Ishikawa (cell line): ENCODE data around the gene KCNJ11.

Source experiments
- CEBPB ChIP-seq: IDR thresholded peaks from 2 replicates; pipeline ENCODE4 v1.6.1; 2012
- CREB1 ChIP-seq: IDR thresholded peaks from 2 replicates; pipeline ENCODE4 v1.6.1; 2012; ENCODE audit warnings: low read depth
- EGR1 ChIP-seq: IDR thresholded peaks from 2 replicates; pipeline ENCODE4 v1.6.1; 2012
- EP300 ChIP-seq: IDR thresholded peaks from 2 replicates; pipeline ENCODE4 v1.6.1; 2012; ENCODE audit warnings: borderline replicate concordance
- FOXM1 ChIP-seq: IDR thresholded peaks from 2 replicates; pipeline ENCODE4 v1.6.1; 2012; ENCODE audit warnings: low read depth, borderline replicate concordance
- NFIC ChIP-seq: IDR thresholded peaks from 2 replicates; pipeline ENCODE4 v1.6.1; 2012
- RAD21 ChIP-seq: IDR thresholded peaks from 2 replicates; pipeline ENCODE4 v1.6.1; 2012; ENCODE audit warnings: low read depth
- TAF1 ChIP-seq: IDR thresholded peaks from 2 replicates; pipeline ENCODE4 v1.6.1; 2012; ENCODE audit warnings: low read depth, mild to moderate bottlenecking
- TCF12 ChIP-seq: IDR thresholded peaks from 2 replicates; pipeline ENCODE4 v1.6.1; 2012; ENCODE audit warnings: low read depth
- TEAD4 ChIP-seq: IDR thresholded peaks from 2 replicates; pipeline ENCODE4 v1.6.1; 2012
- YY1 ChIP-seq: IDR thresholded peaks from 2 replicates; pipeline ENCODE4 v1.6.1; 2012; ENCODE audit warnings: low read depth
- ZBTB7A ChIP-seq: IDR thresholded peaks from 2 replicates; pipeline ENCODE4 v1.6.1; 2012; ENCODE audit warnings: low read depth
- TF ChIP-seq, protein P1 (sequence below): IDR thresholded peaks from 2 replicates; pipeline ENCODE4 v1.6.1; 2012
- TF ChIP-seq, protein P2 (sequence below): IDR thresholded peaks from 2 replicates; pipeline ENCODE4 v1.6.1; 2012
- TF ChIP-seq, protein P3 (sequence below): IDR thresholded peaks from 2 replicates; pipeline ENCODE4 v1.6.1; 2012; ENCODE audit warnings: low read depth, mild to moderate bottlenecking

KCNJ11 gene

DNA sequence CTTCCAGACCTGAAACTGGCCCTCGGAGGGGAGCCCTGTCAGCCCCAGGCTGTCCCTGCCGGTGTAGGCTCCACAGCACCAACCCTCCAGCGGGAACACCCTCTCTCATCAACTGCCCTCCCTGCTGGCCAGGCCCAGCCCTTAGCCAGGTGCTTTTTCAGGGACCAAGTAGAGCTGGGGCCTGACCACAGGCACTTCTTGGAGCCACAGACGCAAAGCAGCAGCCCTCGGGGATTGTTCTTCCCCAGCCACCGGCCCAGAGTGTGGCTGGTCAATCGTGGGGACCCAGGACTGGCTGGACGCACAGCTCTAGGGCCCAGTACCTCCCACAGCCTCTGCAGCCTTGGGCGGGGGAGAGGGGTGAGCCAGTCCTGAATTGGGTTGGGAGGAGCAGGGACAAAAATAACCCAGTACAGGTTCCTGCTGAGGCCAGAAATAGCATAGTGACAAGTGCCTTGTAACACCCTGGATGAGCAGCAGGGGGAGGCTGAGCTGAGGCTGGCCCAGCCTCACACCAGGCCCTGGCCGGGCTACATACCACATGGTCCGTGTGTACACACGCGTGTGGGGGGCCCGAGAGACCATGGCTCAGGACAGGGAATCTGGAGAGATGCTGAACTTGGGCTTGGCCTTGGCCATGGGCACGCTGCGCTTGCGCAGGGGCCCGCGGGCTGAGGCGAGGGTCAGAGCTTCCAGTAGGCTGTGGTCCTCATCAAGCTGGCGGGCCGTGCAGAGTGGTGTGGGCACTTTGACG lies 2.0 kb downstream of the KCNJ11 start:
- TF ChIP-seq, protein P1, sequence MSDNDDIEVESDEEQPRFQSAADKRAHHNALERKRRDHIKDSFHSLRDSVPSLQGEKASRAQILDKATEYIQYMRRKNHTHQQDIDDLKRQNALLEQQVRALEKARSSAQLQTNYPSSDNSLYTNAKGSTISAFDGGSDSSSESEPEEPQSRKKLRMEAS = peak; percentile 24; the same call in 1 of the 2 replicates
- TF ChIP-seq RAD21 (peak; percentile 60), TAF1 (no peak), TEAD4 (0 out of 2 replicates have a peak, but pooled peaks have one; percentile 6), CEBPB (no peak), FOXM1 (no peak), EGR1 (no peak)
- TF ChIP-seq, protein P2, sequence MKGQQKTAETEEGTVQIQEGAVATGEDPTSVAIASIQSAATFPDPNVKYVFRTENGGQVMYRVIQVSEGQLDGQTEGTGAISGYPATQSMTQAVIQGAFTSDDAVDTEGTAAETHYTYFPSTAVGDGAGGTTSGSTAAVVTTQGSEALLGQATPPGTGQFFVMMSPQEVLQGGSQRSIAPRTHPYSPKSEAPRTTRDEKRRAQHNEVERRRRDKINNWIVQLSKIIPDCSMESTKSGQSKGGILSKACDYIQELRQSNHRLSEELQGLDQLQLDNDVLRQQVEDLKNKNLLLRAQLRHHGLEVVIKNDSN = no peak
- TF ChIP-seq, protein P3, sequence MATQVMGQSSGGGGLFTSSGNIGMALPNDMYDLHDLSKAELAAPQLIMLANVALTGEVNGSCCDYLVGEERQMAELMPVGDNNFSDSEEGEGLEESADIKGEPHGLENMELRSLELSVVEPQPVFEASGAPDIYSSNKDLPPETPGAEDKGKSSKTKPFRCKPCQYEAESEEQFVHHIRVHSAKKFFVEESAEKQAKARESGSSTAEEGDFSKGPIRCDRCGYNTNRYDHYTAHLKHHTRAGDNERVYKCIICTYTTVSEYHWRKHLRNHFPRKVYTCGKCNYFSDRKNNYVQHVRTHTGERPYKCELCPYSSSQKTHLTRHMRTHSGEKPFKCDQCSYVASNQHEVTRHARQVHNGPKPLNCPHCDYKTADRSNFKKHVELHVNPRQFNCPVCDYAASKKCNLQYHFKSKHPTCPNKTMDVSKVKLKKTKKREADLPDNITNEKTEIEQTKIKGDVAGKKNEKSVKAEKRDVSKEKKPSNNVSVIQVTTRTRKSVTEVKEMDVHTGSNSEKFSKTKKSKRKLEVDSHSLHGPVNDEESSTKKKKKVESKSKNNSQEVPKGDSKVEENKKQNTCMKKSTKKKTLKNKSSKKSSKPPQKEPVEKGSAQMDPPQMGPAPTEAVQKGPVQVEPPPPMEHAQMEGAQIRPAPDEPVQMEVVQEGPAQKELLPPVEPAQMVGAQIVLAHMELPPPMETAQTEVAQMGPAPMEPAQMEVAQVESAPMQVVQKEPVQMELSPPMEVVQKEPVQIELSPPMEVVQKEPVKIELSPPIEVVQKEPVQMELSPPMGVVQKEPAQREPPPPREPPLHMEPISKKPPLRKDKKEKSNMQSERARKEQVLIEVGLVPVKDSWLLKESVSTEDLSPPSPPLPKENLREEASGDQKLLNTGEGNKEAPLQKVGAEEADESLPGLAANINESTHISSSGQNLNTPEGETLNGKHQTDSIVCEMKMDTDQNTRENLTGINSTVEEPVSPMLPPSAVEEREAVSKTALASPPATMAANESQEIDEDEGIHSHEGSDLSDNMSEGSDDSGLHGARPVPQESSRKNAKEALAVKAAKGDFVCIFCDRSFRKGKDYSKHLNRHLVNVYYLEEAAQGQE = no peak

DNA sequence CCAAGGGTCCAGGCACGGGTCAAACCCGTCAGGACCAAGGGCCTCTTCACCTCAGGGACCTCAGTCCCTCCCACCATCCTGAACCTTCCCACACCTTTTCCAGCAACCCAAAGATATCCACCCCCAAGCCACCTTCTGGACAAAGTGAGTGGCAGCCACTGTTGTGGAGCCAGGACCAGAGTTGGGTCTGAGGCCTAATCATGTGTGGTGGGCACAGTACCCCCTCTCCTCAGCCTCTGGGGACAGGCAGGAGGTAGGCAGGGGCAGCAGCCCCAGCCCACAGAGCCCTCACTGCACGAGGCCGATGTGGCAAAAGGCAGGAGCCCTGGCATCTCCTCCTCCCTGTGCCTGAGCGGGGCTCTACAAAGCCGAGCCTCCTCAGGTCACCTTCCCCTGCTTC lies 2.5 kb downstream of the KCNJ11 start:
- TF ChIP-seq TCF12 = no peak
- no peak for TF ChIP-seq RAD21
- TF ChIP-seq EP300 = no peak
- TF ChIP-seq YY1 = no peak
- no peak for TF ChIP-seq ZBTB7A
- TF ChIP-seq, protein P2 = no peak
- TF ChIP-seq TEAD4 = no peak
- no peak for TF ChIP-seq NFIC
- no peak for TF ChIP-seq FOXM1
- TF ChIP-seq CEBPB = no peak
- no peak for TF ChIP-seq TAF1

DNA sequence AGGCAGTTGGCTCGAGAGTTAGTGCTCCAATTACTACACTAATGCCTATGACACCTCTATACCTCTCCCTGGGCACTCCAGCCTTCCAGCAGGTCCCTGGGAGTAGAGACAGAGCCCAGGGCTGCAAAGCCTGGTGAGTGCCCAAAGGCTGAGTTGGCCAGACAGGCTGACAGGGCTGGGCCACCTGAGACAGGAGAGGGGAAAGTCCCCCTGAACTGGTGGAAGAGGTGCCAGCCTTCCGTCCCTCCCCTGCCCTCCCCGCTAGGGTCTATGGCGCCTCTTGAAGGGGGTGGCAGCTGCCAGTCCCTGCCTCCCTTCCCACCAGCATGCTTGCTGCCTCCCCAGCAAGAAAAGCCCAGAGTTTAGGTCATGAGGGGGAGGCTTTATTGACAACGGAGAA lies 3.0 kb downstream of the KCNJ11 start:
- TF ChIP-seq TEAD4 (no peak), FOXM1 (no peak), ZBTB7A (no peak), CEBPB (no peak), RAD21 (no peak), EP300 (no peak)

DNA sequence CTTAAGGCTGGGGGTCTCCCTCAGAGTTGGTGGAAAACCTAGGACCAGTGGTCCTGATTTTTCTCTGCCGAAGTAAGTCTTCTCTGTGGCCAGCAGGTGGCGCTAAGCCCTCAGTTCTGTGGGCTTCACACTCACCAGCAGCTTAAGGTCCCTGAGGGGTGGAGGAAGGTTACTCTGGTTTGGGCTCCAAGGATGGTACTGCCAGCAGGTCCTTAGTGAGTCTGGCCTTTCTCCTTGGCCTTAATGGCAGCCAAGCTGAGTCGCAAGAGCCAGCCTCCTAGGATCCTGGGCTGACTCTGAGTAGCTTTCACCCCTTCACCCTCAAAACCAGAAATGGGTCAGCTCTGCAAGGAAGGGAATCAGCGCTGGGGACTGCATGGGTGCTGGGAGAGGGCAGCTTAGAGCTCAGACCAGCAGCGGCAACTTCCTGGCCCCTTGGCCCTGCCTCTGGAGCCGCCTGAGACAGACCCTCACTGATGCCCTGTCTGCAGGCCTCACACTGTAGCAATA lies 4.4 kb downstream of the KCNJ11 start:
- no peak for TF ChIP-seq EGR1
- peak; percentile 97 for TF ChIP-seq RAD21

DNA sequence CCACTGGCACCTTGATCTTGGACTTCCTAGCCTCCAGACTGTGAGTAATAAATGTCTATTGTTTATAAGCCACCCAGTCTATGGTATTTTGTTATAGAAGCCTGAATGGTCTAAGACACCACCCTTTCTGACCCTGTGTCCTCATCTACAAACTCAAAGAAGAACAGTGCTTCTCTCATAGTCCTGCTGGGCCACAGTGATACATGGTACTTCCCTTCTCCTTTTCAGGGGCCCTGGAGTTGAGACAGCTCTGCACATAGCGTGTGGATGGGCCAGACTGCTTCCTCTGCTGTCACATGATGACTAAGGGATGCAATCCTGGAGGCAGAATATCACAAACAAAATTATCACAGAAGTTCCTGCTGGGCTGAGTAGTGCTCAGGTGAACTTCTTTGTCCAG lies 5.0 kb downstream of the KCNJ11 start:
- no peak for TF ChIP-seq CREB1
- TF ChIP-seq, protein P1 = no peak
- TF ChIP-seq EGR1 = no peak
- TF ChIP-seq YY1 = no peak
- TF ChIP-seq, protein P2 = no peak
- no peak for TF ChIP-seq TEAD4
- TF ChIP-seq TAF1 = no peak

DNA sequence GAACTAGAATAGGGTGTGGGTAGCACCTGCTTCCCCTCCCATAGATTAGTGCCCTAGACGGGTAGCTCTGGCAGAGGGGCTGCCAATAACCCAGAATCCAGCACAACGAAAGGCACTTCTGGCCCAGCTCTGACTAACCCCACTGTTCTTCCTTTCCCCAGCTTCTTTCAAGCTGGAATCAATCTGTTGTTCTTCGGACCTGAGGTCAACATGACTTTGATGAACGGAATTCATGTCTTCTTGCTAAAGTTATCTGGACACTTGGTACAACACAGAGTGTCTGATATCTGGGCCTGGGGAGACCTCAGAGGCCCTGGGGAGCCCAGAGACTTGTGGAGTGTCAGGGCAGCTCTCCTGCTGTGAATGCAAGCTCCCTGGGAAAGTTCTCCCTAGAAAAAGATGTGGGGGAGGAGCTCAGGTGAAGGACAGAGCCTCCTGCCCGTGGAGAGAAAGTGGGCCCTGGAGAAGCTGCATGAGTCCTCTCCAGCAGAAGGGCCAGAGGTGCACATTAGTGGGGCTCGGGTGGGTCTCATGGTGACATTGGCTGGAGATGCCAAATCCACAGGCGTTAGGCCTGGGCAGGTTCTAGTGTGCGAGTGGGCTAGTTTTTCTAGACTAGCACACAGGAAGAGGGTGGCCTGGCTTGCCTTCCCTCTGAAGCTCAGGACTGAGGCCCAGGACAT lies 6.3 kb downstream of the KCNJ11 start:
- TF ChIP-seq TAF1 = no peak
- TF ChIP-seq FOXM1 = no peak
- no peak for TF ChIP-seq ZBTB7A

DNA sequence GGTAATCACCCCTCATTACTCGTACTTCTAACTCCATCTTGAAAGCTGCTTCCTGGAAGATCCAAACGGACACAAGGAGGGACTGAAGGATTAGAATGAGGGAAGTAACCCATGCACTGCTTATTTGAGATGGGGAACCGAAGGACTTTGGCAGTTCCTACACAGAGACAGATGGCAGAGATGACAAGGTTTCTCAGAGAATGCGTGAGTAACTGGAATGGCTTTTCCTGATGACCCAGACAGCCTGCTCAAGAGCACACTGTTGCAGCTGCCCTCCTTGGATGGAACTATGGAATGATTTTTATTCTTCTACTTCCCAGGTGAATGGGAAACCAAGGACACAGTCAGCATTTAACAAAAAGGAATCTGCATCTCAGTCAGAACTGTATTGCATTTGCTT lies 7.3 kb downstream of the KCNJ11 start:
- TF ChIP-seq RAD21 = no peak
- no peak for TF ChIP-seq YY1
- no peak for TF ChIP-seq EP300
- TF ChIP-seq TAF1 = no peak
- no peak for TF ChIP-seq ZBTB7A
- TF ChIP-seq, protein P3 = no peak
- no peak for TF ChIP-seq FOXM1
- no peak for TF ChIP-seq CEBPB
- no peak for TF ChIP-seq TCF12
- TF ChIP-seq, protein P2 = no peak
- TF ChIP-seq NFIC = no peak
- no peak for TF ChIP-seq EGR1
- no peak for TF ChIP-seq CREB1
- TF ChIP-seq, protein P1 = no peak
- no peak for TF ChIP-seq TEAD4
